HCT116 (cell line): ENCODE data around the gene CGNL1.

Experiments used
- CEBPB ChIP-seq: IDR thresholded peaks from 2 replicates; pipeline ENCODE4 v1.6.1; 2012; ENCODE audit warnings: low read depth
- CTCF ChIP-seq, 3 experiments: fragments of 200-600 bp in 1 of 3; sonication (generic) in 1 of 3; IDR thresholded peaks in 2 of 3; conservative IDR thresholded peaks in 1 of 3; 2 replicates each; pipeline ENCODE4 v1.5.1; 2012 to 2017; ENCODE audit warnings: low read depth in 2 of 3, low read length in 2 of 3, antibody characterized with exemption in 1 of 3, borderline replicate concordance in 1 of 3, control low read depth in 1 of 3, mild to moderate bottlenecking in 1 of 3, mixed read lengths in 1 of 3, mixed run types in 1 of 3, moderate library complexity in 1 of 3; ENCODE audit not compliant: insufficient read depth in 1 of 3
- EZH2 ChIP-seq: fragments of 200-600 bp; sonication (generic); IDR thresholded peaks from 2 replicates; pipeline ENCODE4 v1.6.1; 2017; ENCODE audit warnings: antibody characterized with exemption, mixed run types
- EZH2phosphoT487 ChIP-seq: fragments of 200-600 bp; IDR thresholded peaks from 2 replicates; pipeline ENCODE4 v1.6.1; 2018; ENCODE audit warnings: antibody characterized with exemption, borderline replicate concordance
- FOSL1 ChIP-seq: IDR thresholded peaks from 2 replicates; pipeline ENCODE4 v1.6.1; 2012; ENCODE audit warnings: low read depth
- MAX ChIP-seq: IDR thresholded peaks from 2 replicates; pipeline ENCODE4 v1.6.1; 2012
- POLR2A ChIP-seq: IDR thresholded peaks from 2 replicates; pipeline ENCODE4 v1.7.0; 2011; ENCODE audit warnings: borderline replicate concordance; ENCODE audit not compliant: insufficient read depth, insufficient read length; ENCODE audit errors: extremely low read depth
- POLR2AphosphoS5 ChIP-seq: IDR thresholded peaks from 2 replicates; pipeline ENCODE4 v1.6.1; 2011; ENCODE audit warnings: mild to moderate bottlenecking, low read depth, low read length, moderate library complexity
- RAD21 ChIP-seq: IDR thresholded peaks from 2 replicates; pipeline ENCODE4 v1.6.1; 2012; ENCODE audit warnings: low read depth, mild to moderate bottlenecking
- REST ChIP-seq: IDR thresholded peaks from 2 replicates; pipeline ENCODE4 v1.6.1; 2012; ENCODE audit warnings: low read depth
- ZBTB33 ChIP-seq: IDR thresholded peaks from 2 replicates; pipeline ENCODE4 v1.6.1; 2011; ENCODE audit warnings: mild to moderate bottlenecking, low read length, moderate library complexity; ENCODE audit not compliant: insufficient replicate concordance; ENCODE audit errors: extremely low read depth
- ZFX ChIP-seq: fragments of 450-650 bp; IDR thresholded peaks from 2 replicates; pipeline ENCODE4 v1.6.1; 2017
- ZNF274 ChIP-seq: fragments of 200-500 bp; sonication (Bioruptor generic); IDR thresholded peaks from 2 replicates; pipeline ENCODE4 v1.6.1; 2014; ENCODE audit warnings: mild to moderate bottlenecking, low read depth, low read length, inconsistent platforms

GRCh38 chr15:57538821-57539220 is 162.5 kb downstream of the CGNL1 start:
- no peak for TF ChIP-seq EZH2phosphoT487
- no peak for TF ChIP-seq CTCF (IDR thresholded peaks at IDR 0.05 in 2 of 3, conservative IDR thresholded peaks at IDR 0.05 in 1 of 3; ENCODE audit: borderline replicate concordance in 1 of 3, insufficient read depth in 1 of 3, low read depth in 2 of 3, low read length in 2 of 3)
- TF ChIP-seq EZH2, result no peak
- TF ChIP-seq ZFX, result no peak
- TF ChIP-seq POLR2A, result no peak
- no peak for TF ChIP-seq REST
- no peak for TF ChIP-seq ZNF274
- TF ChIP-seq POLR2AphosphoS5, result no peak
- no peak for TF ChIP-seq RAD21
- no peak for TF ChIP-seq MAX
- TF ChIP-seq CEBPB, result no peak
- no peak for TF ChIP-seq FOSL1
- no peak for TF ChIP-seq ZBTB33
